Body of pancreas (tissue), 4 donors: Measurements from ENCODE around the gene PCTP. TPM values are rescaled to one million over a fixed set of nuclear protein-coding genes. Genes with fewer than 3 reads are reported as not detected.

Experiments used
- ATAC-seq: fragments of 150-250 bp; one replicate; pipeline ENCODE4 v1.9.1; 2016
- DNase-seq, 4 donors: peaks; one replicate each; pipeline ENCODE4 v3.0.0-alpha.2; 2019
- H3K27ac ChIP-seq, 4 donors: fragments of 200-600 bp; sonication (generic); 1 replicate in 3 of 4; 2 replicates in 1 of 4; pipeline versions ENCODE4 v1.5.1 to v1.6.1; 2016 to 2019; ENCODE audit warnings: mild to moderate bottlenecking in 1 of 4, mixed read lengths in 1 of 4, moderate library complexity in 1 of 4
- H3K27me3 ChIP-seq, 2 donors: fragments of 200-600 bp; sonication (generic); one replicate each; pipeline ENCODE4 v1.6.0; 2016; ENCODE audit warnings: mild to moderate bottlenecking in 1 of 2
- H3K36me3 ChIP-seq, 2 donors: fragments of 200-600 bp; sonication (generic); replicated peaks in 1 of 2; 2 replicates each; pipeline ENCODE4 v1.5.1; 2016; ENCODE audit warnings: low read depth in 2 of 2; ENCODE audit not compliant: insufficient read depth in 1 of 2
- H3K4me1 ChIP-seq: fragments of 200-600 bp; sonication (generic); one replicate; pipeline ENCODE4 v1.6.0; 2016
- H3K4me3 ChIP-seq, 2 donors: fragments of 200-600 bp; sonication (generic); 1 replicate in 1 of 2; 2 replicates in 1 of 2; pipeline ENCODE4 v1.5.1; 2016 to 2019
- H3K9me3 ChIP-seq, 3 donors: fragments of 200-600 bp; sonication (generic); 1 replicate in 2 of 3; 2 replicates in 1 of 3; pipeline ENCODE4 v1.5.1; 2016
- CTCF ChIP-seq, 7 experiments: fragments of 450-650 bp in 4 of 7; fragments of 200-600 bp in 3 of 7; sonication (generic) in 3 of 7; IDR thresholded peaks; one replicate each; pipeline ENCODE4 v1.5.1; 2016 to 2019; ENCODE audit warnings: antibody characterized with exemption in 7 of 7
- POLR2A ChIP-seq, 3 donors: fragments of 450-650 bp; IDR thresholded peaks; one replicate each; pipeline ENCODE4 v1.6.1; 2016; ENCODE audit warnings: antibody characterized with exemption in 3 of 3, mild to moderate bottlenecking in 2 of 3
- WGBS, 2 donors: methylation state at CpG; one replicate each; pipeline ENCODE4 v1.1.5; 2017; 5-methylcytosine and 5-hydroxymethylcytosine counted together
- intact Hi-C: fragments of 100-400 bp; cut with DNase I; formaldehyde crosslinking; loops from one replicate; pipeline ENCODE4 v1.15.1; 2023
- total RNA-seq, 2 donors: library from RNA; depleted of rRNA; stranded (reverse); fragments of >200 nt; gene quantifications; one replicate each; pipeline ENCODE4 v1.1.0, GENCODE V29; 2016

Gene PCTP
- total RNA-seq, 2 donors from 2014 or later: 5.6 to 13.0 TPM

- no peaks in the 10 kb centered on the region for H3K9me3 ChIP-seq
- no peak overlapping the region for H3K4me3 ChIP-seq
- 68 to 89% methylated on average over 6 of the region's 6 CpGs for WGBS, 2 donors
- no peak overlapping the region for H3K27ac ChIP-seq
- H3K4me1 ChIP-seq: no peaks in the 10 kb centered on the region
- no peak for ATAC-seq
- intact Hi-C loops: no loop called here
- no peaks in the 10 kb centered on the region for H3K27me3 ChIP-seq
- H3K36me3 ChIP-seq: no peaks in the 10 kb centered on the region
- TF ChIP-seq CTCF (IDR thresholded peaks at IDR 0.05) (no peak), POLR2A (IDR thresholded peaks at IDR 0.05) (no peak)
- no peak for DNase-seq
Measured at GRCh38 chr17:55763856-55764255, 13.0 kb downstream of the PCTP start.

DNA sequence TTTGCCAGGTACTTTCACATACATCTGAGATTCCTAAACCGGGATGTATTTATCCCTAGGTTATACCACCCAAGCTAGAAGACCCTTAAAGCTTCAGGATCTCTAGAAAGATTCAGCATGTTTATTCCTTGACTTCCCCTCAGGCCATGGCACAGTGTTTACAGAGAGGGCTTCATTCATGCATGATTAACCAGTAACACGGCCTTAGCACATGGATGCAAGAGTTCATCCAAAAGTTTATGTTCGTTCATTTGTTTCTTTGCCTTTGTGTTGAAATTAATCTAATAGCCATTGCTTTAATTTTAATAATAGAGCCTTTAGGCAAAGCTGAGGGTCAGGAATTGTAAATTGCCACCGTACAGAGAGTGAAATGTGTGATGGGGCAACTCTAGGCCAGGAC, 13.8 kb downstream of the PCTP start:
- H3K9me3 ChIP-seq: no peaks in the 10 kb centered on the region
- H3K4me3 ChIP-seq: no peak overlapping the region
- intact Hi-C loops: no loop called here
- no peak for TF ChIP-seq POLR2A (IDR thresholded peaks at IDR 0.05)
- TF ChIP-seq CTCF (IDR thresholded peaks at IDR 0.05): no peak
- WGBS, 2 donors: 91 to 92% methylated on average over 4 of the region's 4 CpGs
- ATAC-seq (no peak), DNase-seq (no peak)
- no peaks in the 10 kb centered on the region for H3K27me3 ChIP-seq
- H3K4me1 ChIP-seq: no peaks in the 10 kb centered on the region
- no peak overlapping the region for H3K27ac ChIP-seq
- H3K36me3 ChIP-seq: no peaks in the 10 kb centered on the region

DNA sequence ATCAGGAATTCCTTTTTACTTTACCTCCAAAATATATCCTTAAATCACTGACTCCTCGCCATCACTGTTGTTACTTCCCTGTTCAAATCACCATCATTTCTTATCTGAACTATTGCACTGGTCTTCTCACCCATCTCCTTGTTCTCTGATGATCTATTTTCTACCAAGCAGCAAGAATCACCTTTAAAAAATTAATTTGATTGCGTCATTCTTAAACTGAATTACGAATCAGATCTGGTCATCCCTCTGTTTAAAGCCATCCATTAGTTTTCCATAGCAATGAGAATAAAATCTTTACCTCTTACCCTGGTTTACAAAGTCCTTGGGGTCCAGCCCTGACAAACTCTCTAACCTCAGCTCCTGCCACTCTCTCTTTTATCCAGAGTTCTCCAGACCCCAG, 14.6 kb downstream of the PCTP start:
- DNase-seq: no peak
- Histone ChIP-seq H3K27me3 (no peaks in the 10 kb centered on the region), H3K36me3 (no peaks in the 10 kb centered on the region), H3K4me1 (no peaks in the 10 kb centered on the region), H3K27ac (no peak overlapping the region), H3K9me3 (no peaks in the 10 kb centered on the region), H3K4me3 (no peak overlapping the region)
- TF ChIP-seq POLR2A (IDR thresholded peaks at IDR 0.05) (no peak), CTCF (IDR thresholded peaks at IDR 0.05) (no peak)
- intact Hi-C loops: no loop called here
- no peak for ATAC-seq
- 93% methylated on average over 3 of the region's 3 CpGs for WGBS, 2 donors

DNA sequence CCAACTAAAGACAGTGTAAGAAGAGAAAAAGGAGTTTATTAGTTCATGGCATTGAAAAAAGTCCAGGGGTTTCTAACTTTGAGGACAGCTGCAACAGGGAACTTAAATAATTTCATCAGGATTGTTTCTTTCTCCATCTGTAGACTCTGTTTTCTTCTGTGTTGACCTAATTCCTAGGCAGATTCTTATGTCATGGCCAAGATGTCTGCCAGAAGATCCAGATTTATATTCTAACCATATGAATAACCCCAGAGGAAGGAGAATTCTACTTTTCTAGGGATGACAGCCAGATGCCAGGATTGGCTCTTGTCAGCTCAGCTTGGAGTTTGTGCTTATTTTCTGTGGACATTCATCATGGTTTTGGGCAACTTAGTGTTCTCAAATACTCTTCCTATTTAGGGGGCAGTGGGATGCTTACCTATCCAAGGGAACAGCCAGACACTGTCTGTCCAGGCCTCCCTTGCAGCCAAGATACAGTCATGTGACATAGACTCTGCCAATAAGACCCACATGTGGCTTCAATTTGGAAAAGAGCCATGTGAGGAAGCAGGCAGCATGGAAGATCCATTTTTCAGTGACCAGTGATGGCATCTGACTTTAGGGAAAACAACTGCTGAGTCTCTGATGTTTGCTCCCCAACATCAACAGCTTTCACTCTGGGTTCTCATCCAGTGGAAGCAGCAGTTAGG, 18.2 kb downstream of the PCTP start:
- no peaks in the 10 kb centered on the region for H3K9me3 ChIP-seq
- ATAC-seq (no peak), DNase-seq (no peak)
- no peak overlapping the region for H3K27ac ChIP-seq
- H3K4me1 ChIP-seq: no peaks in the 10 kb centered on the region
- H3K36me3 ChIP-seq: peaks cover 0 to 5% of the 10 kb centered on the region in 2 donors
- H3K27me3 ChIP-seq: no peaks in the 10 kb centered on the region
- intact Hi-C loops: no loop called here
- no peak overlapping the region for H3K4me3 ChIP-seq
- TF ChIP-seq POLR2A (IDR thresholded peaks at IDR 0.05) (no peak), CTCF (IDR thresholded peaks at IDR 0.05) (no peak)

GRCh38 chr17:55769625-55770000, 18.8 kb downstream of the PCTP start:
- H3K36me3 ChIP-seq: peaks cover 0 to 5% of the 10 kb centered on the region in 2 donors
- DNase-seq: peak in 1 of 4 donors; percentile 36
- intact Hi-C loops: no loop called here
- no peak for TF ChIP-seq POLR2A (IDR thresholded peaks at IDR 0.05)
- no peak for TF ChIP-seq CTCF (IDR thresholded peaks at IDR 0.05)
- H3K9me3 ChIP-seq: no peaks in the 10 kb centered on the region
- 66 to 83% methylated on average over 6 of the region's 6 CpGs for WGBS, 2 donors
- H3K4me3 ChIP-seq: no peak overlapping the region
- no peak overlapping the region for H3K27ac ChIP-seq
- H3K4me1 ChIP-seq: no peaks in the 10 kb centered on the region
- no peak for ATAC-seq
- no peaks in the 10 kb centered on the region for H3K27me3 ChIP-seq
